ENCODE measurements around the gene GLRB.

DNA sequence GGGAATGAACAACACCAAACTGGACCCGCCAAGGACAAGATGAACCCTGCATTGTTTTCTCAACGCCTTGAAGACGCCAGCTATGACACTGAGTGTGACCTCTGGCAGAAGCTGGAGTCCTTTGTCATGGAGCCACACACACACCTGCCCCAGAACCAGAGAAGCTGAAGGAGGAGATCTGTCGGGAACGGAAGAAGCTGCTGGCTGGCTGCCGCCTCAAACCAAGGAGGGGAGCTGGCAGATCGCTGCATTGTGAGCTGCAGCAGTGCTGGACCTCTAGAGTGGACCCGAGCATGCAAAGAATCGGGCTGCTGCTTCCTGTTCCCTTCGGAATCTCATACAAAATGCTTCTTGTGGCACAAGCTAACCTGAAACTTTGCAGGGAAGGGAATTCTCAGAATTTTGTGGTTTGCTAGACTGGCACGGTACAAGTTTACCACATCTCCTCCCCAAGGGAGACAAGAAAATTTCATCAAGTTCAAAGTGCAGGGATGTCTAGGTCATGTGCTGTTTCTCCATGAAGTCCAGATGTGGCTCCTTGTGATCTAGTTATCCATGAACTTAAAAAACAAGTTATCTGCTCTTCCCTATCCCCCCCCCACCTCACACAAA lies 23.4 kb upstream of the GLRB start:
- TF ChIP-seq, protein P1, sequence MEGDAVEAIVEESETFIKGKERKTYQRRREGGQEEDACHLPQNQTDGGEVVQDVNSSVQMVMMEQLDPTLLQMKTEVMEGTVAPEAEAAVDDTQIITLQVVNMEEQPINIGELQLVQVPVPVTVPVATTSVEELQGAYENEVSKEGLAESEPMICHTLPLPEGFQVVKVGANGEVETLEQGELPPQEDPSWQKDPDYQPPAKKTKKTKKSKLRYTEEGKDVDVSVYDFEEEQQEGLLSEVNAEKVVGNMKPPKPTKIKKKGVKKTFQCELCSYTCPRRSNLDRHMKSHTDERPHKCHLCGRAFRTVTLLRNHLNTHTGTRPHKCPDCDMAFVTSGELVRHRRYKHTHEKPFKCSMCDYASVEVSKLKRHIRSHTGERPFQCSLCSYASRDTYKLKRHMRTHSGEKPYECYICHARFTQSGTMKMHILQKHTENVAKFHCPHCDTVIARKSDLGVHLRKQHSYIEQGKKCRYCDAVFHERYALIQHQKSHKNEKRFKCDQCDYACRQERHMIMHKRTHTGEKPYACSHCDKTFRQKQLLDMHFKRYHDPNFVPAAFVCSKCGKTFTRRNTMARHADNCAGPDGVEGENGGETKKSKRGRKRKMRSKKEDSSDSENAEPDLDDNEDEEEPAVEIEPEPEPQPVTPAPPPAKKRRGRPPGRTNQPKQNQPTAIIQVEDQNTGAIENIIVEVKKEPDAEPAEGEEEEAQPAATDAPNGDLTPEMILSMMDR (IDR thresholded peaks at IDR 0.05), result no peak
- no peak for TF ChIP-seq TCF7L2 (IDR thresholded peaks at IDR 0.05; ENCODE audit: low read depth, low read length)
- TF ChIP-seq, protein P2, sequence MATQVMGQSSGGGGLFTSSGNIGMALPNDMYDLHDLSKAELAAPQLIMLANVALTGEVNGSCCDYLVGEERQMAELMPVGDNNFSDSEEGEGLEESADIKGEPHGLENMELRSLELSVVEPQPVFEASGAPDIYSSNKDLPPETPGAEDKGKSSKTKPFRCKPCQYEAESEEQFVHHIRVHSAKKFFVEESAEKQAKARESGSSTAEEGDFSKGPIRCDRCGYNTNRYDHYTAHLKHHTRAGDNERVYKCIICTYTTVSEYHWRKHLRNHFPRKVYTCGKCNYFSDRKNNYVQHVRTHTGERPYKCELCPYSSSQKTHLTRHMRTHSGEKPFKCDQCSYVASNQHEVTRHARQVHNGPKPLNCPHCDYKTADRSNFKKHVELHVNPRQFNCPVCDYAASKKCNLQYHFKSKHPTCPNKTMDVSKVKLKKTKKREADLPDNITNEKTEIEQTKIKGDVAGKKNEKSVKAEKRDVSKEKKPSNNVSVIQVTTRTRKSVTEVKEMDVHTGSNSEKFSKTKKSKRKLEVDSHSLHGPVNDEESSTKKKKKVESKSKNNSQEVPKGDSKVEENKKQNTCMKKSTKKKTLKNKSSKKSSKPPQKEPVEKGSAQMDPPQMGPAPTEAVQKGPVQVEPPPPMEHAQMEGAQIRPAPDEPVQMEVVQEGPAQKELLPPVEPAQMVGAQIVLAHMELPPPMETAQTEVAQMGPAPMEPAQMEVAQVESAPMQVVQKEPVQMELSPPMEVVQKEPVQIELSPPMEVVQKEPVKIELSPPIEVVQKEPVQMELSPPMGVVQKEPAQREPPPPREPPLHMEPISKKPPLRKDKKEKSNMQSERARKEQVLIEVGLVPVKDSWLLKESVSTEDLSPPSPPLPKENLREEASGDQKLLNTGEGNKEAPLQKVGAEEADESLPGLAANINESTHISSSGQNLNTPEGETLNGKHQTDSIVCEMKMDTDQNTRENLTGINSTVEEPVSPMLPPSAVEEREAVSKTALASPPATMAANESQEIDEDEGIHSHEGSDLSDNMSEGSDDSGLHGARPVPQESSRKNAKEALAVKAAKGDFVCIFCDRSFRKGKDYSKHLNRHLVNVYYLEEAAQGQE (IDR thresholded peaks at IDR 0.05; ENCODE audit: insufficient read depth in 1 of 2, low read depth in 2 of 2, low read length in 1 of 2), result no peak
- no peak for TF ChIP-seq POLR2AphosphoS5 (IDR thresholded peaks at IDR 0.05; ENCODE audit: low read depth, low read length)
- TF ChIP-seq SIN3A (IDR thresholded peaks at IDR 0.05; ENCODE audit: borderline replicate concordance, insufficient read depth, low read depth, low read length), result no peak
